Fibroblast of lung (primary cell): Measurements from ENCODE around the gene ABCA2.

ENCODE experiments used
- CTCF ChIP-seq, 2 donors: IDR thresholded peaks in 1 of 2; conservative IDR thresholded peaks in 1 of 2; 1 replicate in 1 of 2; 2 replicates in 1 of 2; pipeline ENCODE4 v1.5.1; 2011 to 2012; ENCODE audit warnings: low read length in 2 of 2, control low read depth in 1 of 2, inconsistent platforms in 1 of 2, low read depth in 1 of 2, mild to moderate bottlenecking in 1 of 2
- EZH2 ChIP-seq: IDR thresholded peaks from 2 replicates; pipeline ENCODE4 v1.5.1; 2012; ENCODE audit warnings: low read length, control low read depth, mild to moderate bottlenecking; ENCODE audit errors: missing control alignments

DNA sequence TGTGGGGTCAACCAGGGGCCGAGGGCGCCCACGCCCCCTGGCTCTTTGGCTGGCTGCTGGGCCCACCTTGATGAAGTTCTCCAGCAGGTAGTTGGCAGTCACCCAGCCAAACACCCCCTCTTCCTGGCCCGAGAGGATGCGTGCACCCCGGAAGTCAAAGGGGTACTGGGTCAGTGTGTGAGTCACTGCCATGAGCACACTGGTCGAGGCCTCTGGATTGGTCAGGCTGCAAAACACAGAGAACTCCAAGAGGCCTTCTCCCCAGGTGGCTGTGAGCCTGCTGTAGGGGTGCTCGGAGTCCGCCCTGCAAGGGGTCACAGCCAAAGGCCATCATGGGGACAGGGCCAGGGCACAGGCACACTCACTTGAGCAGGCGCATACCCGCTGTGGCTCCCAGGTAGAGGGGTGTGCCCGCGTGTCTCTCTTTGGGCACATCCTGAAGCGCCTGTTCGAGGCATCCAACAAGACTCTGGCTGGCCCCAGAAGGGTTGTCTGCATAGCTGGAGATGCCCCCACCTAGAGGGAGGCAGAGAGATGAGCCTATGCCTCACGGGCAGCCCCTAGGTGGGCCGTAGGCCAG is 23.2 kb upstream of the ABCA2 start:
- TF ChIP-seq CTCF (conservative IDR thresholded peaks at IDR 0.05 in 1 of 2, IDR thresholded peaks at IDR 0.05 in 1 of 2; ENCODE audit: low read depth in 1 of 2, low read length in 2 of 2) (no peak), EZH2 (no peak)
